Naive thymus-derived CD4-positive, alpha-beta T cell (primary cell): ENCODE measurements around the gene JAKMIP1. TPM values are rescaled to one million over a fixed set of nuclear protein-coding genes. Genes with fewer than 3 reads are reported as not detected.

Experiments
- ATAC-seq: fragments of 150-1000 bp; cut with Tn5 transposase; 2 replicates; pipeline ENCODE4 v1.10.0; 2021; ENCODE audit warnings: mild to moderate bottlenecking, moderate library complexity
- CTCF ChIA-PET: fragments of 350-600 bp; sonication (Branson Sonifier 250); formaldehyde crosslinking; loops from one replicate; lab custom pipeline; 2021; ENCODE audit warnings: antibody characterized with exemption; lab: Charles Lee
- POLR2A ChIA-PET: fragments of 350-600 bp; sonication (Branson Sonifier 250); formaldehyde crosslinking; loops from one replicate; lab custom pipeline; 2021; ENCODE audit warnings: antibody characterized with exemption, inconsistent platforms; lab: Charles Lee
- DNase-seq, 9 donors: peaks; one replicate each; pipeline versions ENCODE4 v3.0.0 to v3.0.0-alpha.2; 2020 to 2022; ENCODE audit warnings: mixed read lengths in 1 of 9
- H3K27ac ChIP-seq: one replicate; pipeline ENCODE4 v1.7.0; 2013; ENCODE audit warnings: mild to moderate bottlenecking, low read depth, low read length, moderate library complexity
- H3K27me3 ChIP-seq, 2 donors: one replicate each; pipeline ENCODE4 v1.7.0; 2013; ENCODE audit warnings: low read length in 2 of 2, mild to moderate bottlenecking in 2 of 2, moderate library complexity in 2 of 2; ENCODE audit not compliant: control insufficient read depth in 2 of 2, insufficient read depth in 2 of 2
- H3K36me3 ChIP-seq, 3 experiments: 1 replicate in 2 of 3; 2 replicates in 1 of 3; pipeline ENCODE4 v1.7.0; 2013; ENCODE audit warnings: low read length in 3 of 3, mild to moderate bottlenecking in 3 of 3, moderate library complexity in 1 of 3; ENCODE audit not compliant: insufficient read depth in 3 of 3, control insufficient read depth in 2 of 3
- H3K4me1 ChIP-seq, 2 donors: one replicate each; pipeline ENCODE4 v1.7.0; 2013; ENCODE audit warnings: low read length in 2 of 2, mild to moderate bottlenecking in 2 of 2, moderate library complexity in 1 of 2; ENCODE audit not compliant: control insufficient read depth in 2 of 2, insufficient read depth in 2 of 2
- H3K4me3 ChIP-seq: 2 replicates; pipeline ENCODE4 v1.7.0; 2013; ENCODE audit warnings: mild to moderate bottlenecking, low read length
- H3K9me3 ChIP-seq, 3 experiments: 1 replicate in 2 of 3; 2 replicates in 1 of 3; pipeline ENCODE4 v1.7.0; 2013; ENCODE audit warnings: low read length in 3 of 3; ENCODE audit not compliant: control insufficient read depth in 2 of 3
- H3K27ac Mint-ChIP-seq, 9 donors: one replicate each; pipeline ENCODE4 v1.8.0; 2020 to 2022; ENCODE audit warnings: mixed read lengths in 9 of 9, mild to moderate bottlenecking in 8 of 9, moderate library complexity in 5 of 9, inconsistent platforms in 2 of 9
- H3K27me3 Mint-ChIP-seq, 5 donors: one replicate each; pipeline ENCODE4 v1.8.0; 2021 to 2022; ENCODE audit warnings: mixed read lengths in 5 of 5, mild to moderate bottlenecking in 1 of 5
- H3K36me3 Mint-ChIP-seq, 5 donors: one replicate each; pipeline ENCODE4 v1.8.0; 2020 to 2022; ENCODE audit warnings: mixed read lengths in 5 of 5, mild to moderate bottlenecking in 3 of 5, inconsistent platforms in 1 of 5
- H3K4me1 Mint-ChIP-seq, 7 donors: one replicate each; pipeline ENCODE4 v1.8.0; 2020 to 2022; ENCODE audit warnings: mixed read lengths in 7 of 7, mild to moderate bottlenecking in 3 of 7, inconsistent platforms in 1 of 7
- H3K4me3 Mint-ChIP-seq, 10 donors: one replicate each; pipeline ENCODE4 v1.8.0; 2020 to 2022; ENCODE audit warnings: mild to moderate bottlenecking in 10 of 10, mixed read lengths in 10 of 10, moderate library complexity in 6 of 10, inconsistent platforms in 2 of 10
- H3K9me3 Mint-ChIP-seq, 11 donors: one replicate each; pipeline ENCODE4 v1.8.0; 2020 to 2022; ENCODE audit warnings: mixed read lengths in 11 of 11, mild to moderate bottlenecking in 4 of 11, inconsistent platforms in 1 of 11, moderate library complexity in 1 of 11
- intact Hi-C, 2 donors: fragments of 100-400 bp; cut with micrococcal nuclease; formaldehyde crosslinking; loops; one replicate each; pipeline ENCODE4 v1.15.1; 2023
- polyA plus RNA-seq, 2 donors: library from polyadenylated mRNA; unstranded; fragments of 300-500 nt; fragmentation: Illumina TruSeq; gene quantifications; one replicate each; pipeline ENCODE4 v1.2.3, GENCODE V29; 2021
- total RNA-seq, 6 experiments: library from RNA in 5 of 6; stranded (reverse) in 5 of 6; gene quantifications; 1 replicate in 5 of 6; 2 replicates in 1 of 6; pipeline ENCODE4 v1.2.3 and lab custom pipeline; 2021 to 2026

Gene JAKMIP1
- total and polyA plus RNA-seq, 7 experiments from 2014 or later, result 0.21 to 15.3 (median 2.4) TPM; not detected in 3

- Histone ChIP-seq H3K9me3 (no peaks in the 10 kb centered on the region), H3K4me1 (no peaks in the 10 kb centered on the region), H3K36me3 (no peaks in the 10 kb centered on the region), H3K27ac (no peak overlapping the region), H3K4me3 (no peak overlapping the region), H3K27me3 (no peaks in the 10 kb centered on the region)
- Mint-ChIP-seq H3K27ac (no peak overlapping the region), H3K4me3 (no peak overlapping the region), H3K27me3 (peaks cover 0 to 37% (median 6%) of the 10 kb centered on the region in 5 donors), H3K36me3 (peaks cover 0 to 4% (median 0%) of the 10 kb centered on the region in 5 donors), H3K4me1 (peaks cover 0 to 17% (median 0%) of the 10 kb centered on the region in 7 donors), H3K9me3 (no peaks in the 10 kb centered on the region)
- DNase-seq, result no peak
- intact Hi-C loops, result no loop called here
- ATAC-seq, result no peak
- ChIA-PET CTCF (no interaction called here), POLR2A (no interaction called here)
Measured at GRCh38 chr4:6041800-6042199, 158.5 kb downstream of the JAKMIP1 start.

GRCh38 chr4:6038711-6039110 is 161.6 kb downstream of the JAKMIP1 start:
- H3K4me3 ChIP-seq, result no peak overlapping the region
- Mint-ChIP-seq H3K4me3 (no peak overlapping the region), H3K9me3 (no peaks in the 10 kb centered on the region), H3K27ac (no peak overlapping the region), H3K4me1 (peaks cover 0 to 15% (median 0%) of the 10 kb centered on the region in 7 donors), H3K36me3 (peaks cover 0 to 4% (median 0%) of the 10 kb centered on the region in 5 donors), H3K27me3 (peaks cover 0 to 21% (median 0%) of the 10 kb centered on the region in 5 donors)
- H3K9me3 ChIP-seq, result no peaks in the 10 kb centered on the region
- intact Hi-C loops, result no loop called here
- ATAC-seq (no peak), DNase-seq (no peak)
- no peak overlapping the region for H3K27ac ChIP-seq
- ChIA-PET CTCF (no interaction called here), POLR2A (no interaction called here)
- no peaks in the 10 kb centered on the region for H3K27me3 ChIP-seq
- no peaks in the 10 kb centered on the region for H3K4me1 ChIP-seq
- H3K36me3 ChIP-seq, result no peaks in the 10 kb centered on the region

- H3K27ac Mint-ChIP-seq, result no peak overlapping the region
- DNase-seq, result no peak
Measured at GRCh38 chr4:6035786-6036185, 164.6 kb downstream of the JAKMIP1 start.

GRCh38 chr4:6033381-6033780 is 167.0 kb downstream of the JAKMIP1 start:
- H3K9me3 ChIP-seq, result no peaks in the 10 kb centered on the region
- H3K36me3 ChIP-seq, result no peaks in the 10 kb centered on the region
- H3K27ac ChIP-seq, result no peak overlapping the region
- intact Hi-C loops, result no loop called here
- H3K27me3 ChIP-seq, result no peaks in the 10 kb centered on the region
- no peaks in the 10 kb centered on the region for H3K4me1 ChIP-seq
- peaks cover 0 to 3% (median 0%) of the 10 kb centered on the region in 11 donors for H3K9me3 Mint-ChIP-seq
- DNase-seq (no peak), ATAC-seq (no peak)
- H3K4me3 ChIP-seq, result no peak overlapping the region
- no peak overlapping the region for H3K27ac Mint-ChIP-seq
- H3K27me3 Mint-ChIP-seq, result peaks cover 0 to 11% (median 0%) of the 10 kb centered on the region in 5 donors
- H3K4me1 Mint-ChIP-seq, result peaks cover 0 to 2% (median 0%) of the 10 kb centered on the region in 7 donors
- ChIA-PET CTCF (no interaction called here), POLR2A (no interaction called here)
- H3K36me3 Mint-ChIP-seq, result no peaks in the 10 kb centered on the region
- no peak overlapping the region for H3K4me3 Mint-ChIP-seq

More at GRCh38 chr4:6035786-6036185, 164.6 kb downstream of the JAKMIP1 start:
- Histone ChIP-seq H3K9me3 (no peaks in the 10 kb centered on the region), H3K27me3 (no peaks in the 10 kb centered on the region), H3K4me1 (no peaks in the 10 kb centered on the region), H3K27ac (no peak overlapping the region), H3K36me3 (no peaks in the 10 kb centered on the region), H3K4me3 (no peak overlapping the region)
- ATAC-seq, result no peak
- Mint-ChIP-seq H3K4me1 (peaks cover 0 to 2% (median 0%) of the 10 kb centered on the region in 7 donors), H3K9me3 (peaks cover 0 to 3% (median 0%) of the 10 kb centered on the region in 11 donors), H3K4me3 (no peak overlapping the region), H3K27me3 (peaks cover 0 to 5% (median 0%) of the 10 kb centered on the region in 5 donors), H3K36me3 (no peaks in the 10 kb centered on the region)
- ChIA-PET POLR2A (no interaction called here), CTCF (no interaction called here)
- intact Hi-C loops, result no loop called here

- Histone ChIP-seq H3K36me3 (no peaks in the 10 kb centered on the region), H3K4me3 (no peak overlapping the region), H3K27me3 (no peaks in the 10 kb centered on the region), H3K27ac (no peak overlapping the region), H3K4me1 (no peaks in the 10 kb centered on the region), H3K9me3 (no peaks in the 10 kb centered on the region)
- ChIA-PET POLR2A (no interaction called here), CTCF (no interaction called here)
- no peak overlapping the region for H3K4me3 Mint-ChIP-seq
- intact Hi-C loops, result no loop called here
- H3K4me1 Mint-ChIP-seq, result peaks cover 0 to 2% (median 0%) of the 10 kb centered on the region in 7 donors
- H3K9me3 Mint-ChIP-seq, result peaks cover 0 to 3% (median 0%) of the 10 kb centered on the region in 11 donors
- DNase-seq (no peak), ATAC-seq (no peak)
- H3K27ac Mint-ChIP-seq, result no peak overlapping the region
- H3K27me3 Mint-ChIP-seq, result peaks cover 0 to 11% (median 4%) of the 10 kb centered on the region in 5 donors
- no peaks in the 10 kb centered on the region for H3K36me3 Mint-ChIP-seq
Measured at GRCh38 chr4:6032249-6033244, 167.8 kb downstream of the JAKMIP1 start.

GRCh38 chr4:6031846-6032245 is 168.5 kb downstream of the JAKMIP1 start:
- no peak overlapping the region for H3K27ac Mint-ChIP-seq

More at GRCh38 chr4:6031846-6032245, 168.5 kb downstream of the JAKMIP1 start:
- H3K4me3 Mint-ChIP-seq, result no peak overlapping the region
- POLR2A ChIA-PET, result no interaction called here
- Histone ChIP-seq H3K4me3 (no peak overlapping the region), H3K27ac (no peak overlapping the region), H3K4me1 (no peaks in the 10 kb centered on the region), H3K36me3 (no peaks in the 10 kb centered on the region), H3K27me3 (no peaks in the 10 kb centered on the region), H3K9me3 (no peaks in the 10 kb centered on the region)
- peaks cover 0 to 3% (median 0%) of the 10 kb centered on the region in 11 donors for H3K9me3 Mint-ChIP-seq
- DNase-seq, result no peak
- H3K36me3 Mint-ChIP-seq, result no peaks in the 10 kb centered on the region
- no peak for ATAC-seq
- CTCF ChIA-PET, result no interaction called here
- intact Hi-C loops, result no loop called here
- peaks cover 0 to 11% (median 4%) of the 10 kb centered on the region in 5 donors for H3K27me3 Mint-ChIP-seq
- peaks cover 0 to 2% (median 0%) of the 10 kb centered on the region in 7 donors for H3K4me1 Mint-ChIP-seq
